Coronary artery (tissue), 2 donors: ENCODE data around the gene IRF4.
"Not testable (repeated sequence)": the region's sequence is repeated elsewhere in the genome, so short reads cannot be mapped to it uniquely, and the experiment has no call there.

ENCODE experiments used
- DNase-seq: peaks from one replicate; pipeline ENCODE4 v3.0.0-alpha.2; 2017; ENCODE audit warnings: low spot score
- H3K27ac ChIP-seq, 2 donors: fragments of 200-600 bp; sonication (generic); one replicate each; pipeline ENCODE4 v1.5.1; 2016 to 2019
- H3K4me3 ChIP-seq: fragments of 200-600 bp; sonication (generic); 2 replicates; pipeline ENCODE4 v1.5.1; 2016; ENCODE audit warnings: mild to moderate bottlenecking, moderate library complexity
- CTCF ChIP-seq: fragments of 200-600 bp; sonication (generic); IDR thresholded peaks from one replicate; pipeline ENCODE4 v1.5.1; 2019; ENCODE audit warnings: antibody characterized with exemption

The IRF4 gene

DNA sequence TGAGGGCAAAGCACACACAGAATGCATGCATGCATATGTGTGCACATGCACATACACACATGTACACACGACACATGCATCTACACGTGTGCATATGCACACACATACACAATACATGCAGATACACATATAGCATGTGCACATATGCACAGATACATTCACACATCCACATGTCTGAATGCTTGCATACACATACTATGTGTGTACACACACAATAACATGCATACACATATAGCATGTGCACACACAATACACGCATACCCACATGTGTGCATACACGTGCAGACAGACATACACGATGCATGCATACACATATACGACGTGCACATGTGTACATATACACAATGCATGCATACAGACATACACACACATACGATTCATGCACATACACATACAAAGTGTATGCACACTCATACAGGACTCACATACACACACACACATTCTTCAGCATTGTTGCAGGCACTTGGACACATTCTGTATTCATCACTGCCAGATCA, 24.2 kb upstream of the IRF4 start:
- DNase-seq: no peak
- Histone ChIP-seq H3K4me3 (no peak overlapping the region), H3K27ac (no peak overlapping the region)
- TF ChIP-seq CTCF: no peak

DNA sequence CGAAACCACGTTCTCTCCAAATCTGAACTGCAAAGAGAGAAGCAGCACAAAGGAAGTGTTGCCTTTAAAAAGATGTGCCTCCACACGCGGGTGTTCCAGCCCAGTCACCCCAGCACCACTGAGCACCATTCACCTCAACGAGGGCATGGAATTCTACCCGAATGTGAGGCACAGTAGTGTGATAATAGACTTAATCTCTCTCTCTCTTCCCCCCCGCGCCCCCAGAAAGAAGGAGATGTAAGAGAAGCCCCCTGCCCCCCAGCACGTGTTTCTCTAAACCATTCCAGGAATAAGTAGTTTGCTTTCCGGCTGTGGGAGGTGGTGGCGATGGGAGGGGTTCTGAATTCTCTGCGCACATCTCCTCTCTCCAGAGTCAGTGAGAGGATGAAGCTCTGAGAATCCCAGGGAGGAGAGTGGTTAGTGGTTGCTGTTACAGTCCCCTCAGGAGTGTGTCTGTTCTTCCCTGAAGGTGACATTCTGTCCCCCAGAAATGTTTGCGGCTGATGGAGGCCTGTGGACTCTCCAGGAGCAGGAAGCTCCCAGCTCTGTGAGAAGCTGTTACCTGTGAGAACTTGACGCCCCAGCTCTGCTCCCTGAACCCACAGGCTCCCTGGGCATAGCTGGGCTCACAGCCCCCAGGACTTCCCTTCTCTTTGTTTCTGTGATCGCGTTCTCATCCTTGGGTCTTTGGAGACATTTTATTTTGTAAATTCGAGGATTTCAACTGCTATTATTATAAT, 23.5 kb upstream of the IRF4 start:
- no peak for TF ChIP-seq CTCF
- Histone ChIP-seq H3K27ac (no peak overlapping the region), H3K4me3 (no peak overlapping the region)
- no peak for DNase-seq

GRCh38 chr6:369559-370431, 21.8 kb upstream of the IRF4 start:
- TF ChIP-seq CTCF: no peak
- DNase-seq: no peak
- H3K27ac ChIP-seq: no peak overlapping the region
- no peak overlapping the region for H3K4me3 ChIP-seq

- no peak overlapping the region for H3K27ac ChIP-seq
- DNase-seq: no peak
- TF ChIP-seq CTCF: no peak
- no peak overlapping the region for H3K4me3 ChIP-seq
Observed at GRCh38 chr6:370555-370954, 21.0 kb upstream of the IRF4 start.

GRCh38 chr6:371851-372250, 19.7 kb upstream of the IRF4 start:
- H3K27ac ChIP-seq, H3K4me3 ChIP-seq, DNase-seq: not testable (repeated sequence)

- H3K4me3 ChIP-seq: no peak overlapping the region
- no peak for DNase-seq
- TF ChIP-seq CTCF: no peak
- H3K27ac ChIP-seq: no peak overlapping the region
Observed at GRCh38 chr6:372336-372911, 19.1 kb upstream of the IRF4 start.

- TF ChIP-seq CTCF: no peak
- Histone ChIP-seq H3K27ac (no peak overlapping the region), H3K4me3 (no peak overlapping the region)
- DNase-seq: no peak
Observed at GRCh38 chr6:373031-373430, 18.5 kb upstream of the IRF4 start.
